ENCODE data around the gene MYCBP2.
A peak's percentile ranks its signal among the peaks of the same experiment; 100 is the strongest.
"Not testable (repeated sequence)": the region's sequence is repeated elsewhere in the genome, so short reads cannot be mapped to it uniquely, and the experiment has no call there.

Gene MYCBP2

GRCh38 chr13:77289851-77290250 lies 37.0 kb downstream of the MYCBP2 start:
- DNase-seq, result no peak

GRCh38 chr13:77285632-77286031 lies 41.3 kb downstream of the MYCBP2 start:
- not testable (repeated sequence) for DNase-seq

- DNase-seq, result no peak
Observed at GRCh38 chr13:77285098-77285497, 41.8 kb downstream of the MYCBP2 start.

GRCh38 chr13:77274126-77274525 lies 52.8 kb downstream of the MYCBP2 start:
- no peak for DNase-seq

GRCh38 chr13:77269141-77269540 lies 57.8 kb downstream of the MYCBP2 start:
- DNase-seq, result no peak

GRCh38 chr13:77267362-77267761 lies 59.5 kb downstream of the MYCBP2 start:
- no peak for DNase-seq

- DNase-seq, result no peak
Observed at GRCh38 chr13:77265336-77265735, 61.6 kb downstream of the MYCBP2 start.

GRCh38 chr13:77262198-77262597 lies 64.7 kb downstream of the MYCBP2 start:
- no peak for DNase-seq

- no peak for DNase-seq
Observed at GRCh38 chr13:77250975-77251374, 75.9 kb downstream of the MYCBP2 start.

- not testable (repeated sequence) for DNase-seq
Observed at GRCh38 chr13:77245224-77245623, 81.7 kb downstream of the MYCBP2 start.

- no peak for DNase-seq
Observed at GRCh38 chr13:77239312-77239711, 87.6 kb downstream of the MYCBP2 start.

GRCh38 chr13:77235456-77236022 lies 91.4 kb downstream of the MYCBP2 start:
- no peak for DNase-seq

- DNase-seq, result no peak
Observed at GRCh38 chr13:77233159-77233558, 93.7 kb downstream of the MYCBP2 start.

GRCh38 chr13:77230560-77230959 lies 96.3 kb downstream of the MYCBP2 start:
- peak in 1 of 2 experiments; percentile 11 for DNase-seq

GRCh38 chr13:77225946-77226345 lies 100.9 kb downstream of the MYCBP2 start:
- no peak for DNase-seq

- DNase-seq, result no peak
Observed at GRCh38 chr13:77222909-77223308, 104.0 kb downstream of the MYCBP2 start.

- DNase-seq, result no peak
Observed at GRCh38 chr13:77222000-77222690, 104.7 kb downstream of the MYCBP2 start.

GRCh38 chr13:77219401-77219800 lies 107.5 kb downstream of the MYCBP2 start:
- no peak for DNase-seq

GRCh38 chr13:77218274-77218673 lies 108.6 kb downstream of the MYCBP2 start:
- DNase-seq, result no peak

GRCh38 chr13:77215543-77215942 lies 111.4 kb downstream of the MYCBP2 start:
- DNase-seq, result no peak

- DNase-seq, result no peak
Observed at GRCh38 chr13:77213644-77214043, 113.2 kb downstream of the MYCBP2 start.

- no peak for DNase-seq
Observed at GRCh38 chr13:77207943-77208342, 119.0 kb downstream of the MYCBP2 start.

GRCh38 chr13:77198995-77199394 lies 127.9 kb downstream of the MYCBP2 start:
- DNase-seq, result not testable (repeated sequence)

- no peak for DNase-seq
Observed at GRCh38 chr13:77196052-77196618, 130.8 kb downstream of the MYCBP2 start.

Measured in activated CD4-positive, alpha-beta T cell treated with anti-CD3 and anti-CD28 coated beads, Interleukin-2, amount 50 U/mL, for 48 hours (primary cell).